Fibroblast of villous mesenchyme (primary cell): ENCODE data around the gene KIF24. TPM values are rescaled to one million over a fixed set of nuclear protein-coding genes. Genes with fewer than 3 reads are reported as not detected.
"Not testable (repeated sequence)": the region's sequence is repeated elsewhere in the genome, so short reads cannot be mapped to it uniquely, and the experiment has no call there.

ENCODE experiments used
- DNase-seq: peaks from one replicate; pipeline ENCODE4 v3.0.0-alpha.2; 2010; ENCODE audit warnings: low read depth
- H3K4me3 ChIP-seq: 2 replicates; pipeline ENCODE4 v1.5.1; 2011; ENCODE audit warnings: low read depth, mild to moderate bottlenecking, low read length
- CTCF ChIP-seq: IDR thresholded peaks from 2 replicates; pipeline ENCODE4 v1.5.1; 2012; ENCODE audit warnings: low read depth, mild to moderate bottlenecking, low read length; ENCODE audit not compliant: insufficient read depth
- total RNA-seq: library from RNA; depleted of rRNA; stranded (reverse); fragments of >200 nt; gene quantifications from 2 replicates; pipeline ENCODE4 v1.2.3, GENCODE V29; 2012

KIF24 gene
- total RNA-seq, 1 donor, result 3.5 TPM

DNA sequence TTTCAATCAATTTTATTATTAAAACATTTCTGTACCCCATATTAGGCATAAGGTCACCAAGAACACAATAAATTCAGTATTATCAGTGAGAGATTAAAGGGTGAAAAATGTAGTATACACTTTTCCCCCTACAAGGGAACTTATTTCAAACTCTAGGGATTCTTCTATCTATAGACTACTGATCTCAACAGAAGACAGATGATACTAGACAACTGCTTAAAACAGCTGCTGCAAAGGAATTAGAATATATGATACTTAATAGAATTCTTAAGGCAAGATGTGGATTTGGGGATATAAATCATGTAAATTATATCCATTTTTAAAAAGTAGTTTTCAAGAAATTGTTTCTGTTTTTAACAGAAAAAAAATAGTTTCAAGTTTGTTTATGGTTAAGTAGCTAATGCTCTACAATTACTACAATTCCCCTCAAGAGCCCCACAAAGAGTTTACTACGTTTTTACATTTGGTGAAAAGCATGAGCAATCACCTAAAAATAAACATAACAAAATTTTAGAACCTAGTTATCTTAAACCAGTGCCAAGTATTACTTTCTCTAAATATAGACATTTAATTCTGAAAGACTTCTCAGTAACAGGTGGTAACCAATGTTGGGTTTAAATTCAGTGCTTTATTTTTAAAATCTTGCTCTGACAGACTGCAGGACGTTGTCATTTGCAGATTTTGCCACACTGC lies 6.0 kb downstream of the KIF24 start:
- DNase-seq, result no peak
- no peak overlapping the region for H3K4me3 ChIP-seq
- no peak for TF ChIP-seq CTCF

- no peak for DNase-seq
- TF ChIP-seq CTCF, result no peak
- no peak overlapping the region for H3K4me3 ChIP-seq
Measured at GRCh38 chr9:34321451-34321850, 7.6 kb downstream of the KIF24 start.

DNA sequence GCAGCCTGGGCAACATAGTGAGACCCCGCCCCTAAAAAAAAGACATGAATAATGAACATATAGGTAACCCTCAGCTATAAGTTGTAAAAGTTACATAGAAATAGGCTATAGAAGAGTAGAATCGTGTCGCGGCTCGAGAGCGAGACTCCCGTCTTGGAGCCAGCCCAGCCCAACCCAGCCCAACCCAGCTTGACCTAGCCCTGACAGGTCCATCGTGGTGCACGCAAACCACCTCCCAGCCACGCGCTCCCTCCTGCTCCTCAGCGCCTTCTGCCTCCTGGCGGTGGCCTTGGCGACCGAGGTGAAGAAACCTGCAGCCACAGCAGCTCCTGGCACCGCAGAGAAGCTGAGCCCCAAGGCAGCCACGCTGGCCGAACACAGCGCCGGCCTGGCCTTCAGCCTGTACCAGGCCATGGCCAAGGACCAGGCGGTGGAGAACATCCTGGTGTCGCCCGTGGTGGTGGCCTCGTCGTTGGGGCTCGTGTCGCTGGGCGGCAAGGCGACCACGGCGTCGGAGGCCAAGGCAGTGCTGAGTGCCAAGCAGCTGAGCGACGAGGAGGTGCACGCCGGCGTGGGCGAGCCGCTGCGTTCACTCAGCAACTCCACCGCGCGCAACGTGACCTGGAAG lies 10.8 kb downstream of the KIF24 start:
- H3K4me3 ChIP-seq, result no peak overlapping the region
- TF ChIP-seq CTCF, result no peak
- no peak for DNase-seq

DNA sequence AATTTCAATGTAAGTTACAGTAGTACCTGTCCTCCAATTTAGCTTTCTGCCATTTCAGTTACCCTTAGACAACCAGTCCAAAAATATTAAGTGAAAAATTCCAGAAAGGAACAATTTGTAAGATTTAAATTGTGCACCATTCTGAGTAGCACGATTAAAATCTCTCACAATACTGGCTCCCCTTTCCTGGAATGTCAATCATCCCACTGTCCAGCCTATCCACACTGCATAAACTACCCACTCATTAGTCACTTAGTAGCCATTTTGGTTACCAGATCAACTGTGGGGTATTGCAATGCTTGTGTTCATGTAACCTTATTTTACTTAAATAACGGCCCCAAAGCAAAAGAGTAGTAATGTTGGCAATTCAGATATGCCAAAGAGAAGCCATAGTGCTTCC lies 11.6 kb downstream of the KIF24 start:
- H3K4me3 ChIP-seq, result no peak overlapping the region
- DNase-seq, result no peak
- no peak for TF ChIP-seq CTCF

DNA sequence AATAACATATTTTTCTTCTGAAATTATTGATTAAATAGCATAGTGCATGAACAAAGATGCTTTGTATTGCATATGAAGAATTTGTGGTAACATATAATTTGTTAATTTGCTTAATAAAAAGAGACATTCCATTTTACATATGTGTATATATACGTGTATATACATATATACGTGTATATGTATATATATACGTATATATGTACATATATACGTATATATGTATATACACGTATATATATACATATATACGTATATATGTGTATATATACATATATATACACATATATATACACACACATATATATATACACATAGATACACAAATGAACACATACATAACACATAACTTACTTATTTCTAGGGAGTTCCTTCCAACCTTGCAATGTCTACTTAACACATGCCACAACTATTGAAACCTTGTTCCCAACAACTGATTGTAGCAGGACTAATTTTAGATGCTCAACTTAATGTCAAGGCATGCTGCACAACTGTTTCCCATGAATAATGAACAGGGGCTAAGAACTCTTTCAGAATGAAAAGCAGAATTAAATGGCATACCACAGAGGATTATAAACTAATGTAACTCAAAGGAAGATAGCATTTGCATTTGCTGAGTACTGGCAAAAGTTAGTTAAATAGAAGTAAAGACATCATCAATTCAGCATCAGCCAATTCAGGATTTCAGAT lies 17.4 kb downstream of the KIF24 start:
- H3K4me3 ChIP-seq, result no peak overlapping the region
- DNase-seq, result no peak
- TF ChIP-seq CTCF, result no peak

DNA sequence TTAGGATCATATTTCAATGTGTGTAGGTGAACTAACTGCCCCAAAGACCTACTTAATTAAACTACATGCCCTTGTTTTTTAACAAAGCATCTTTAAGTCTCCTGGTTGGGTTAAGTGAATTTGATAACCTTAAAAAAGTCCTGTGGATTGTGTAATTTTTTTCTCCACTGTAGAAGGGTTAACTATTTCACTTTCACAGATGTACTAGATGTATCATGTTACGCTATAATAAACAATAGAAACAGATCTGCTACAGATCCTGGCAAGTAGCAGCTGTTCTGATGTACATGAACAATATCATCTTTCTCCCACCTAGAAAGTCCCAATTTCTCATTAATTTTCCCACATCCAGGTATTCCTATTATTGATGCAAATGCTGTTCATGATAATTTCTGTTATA lies 18.9 kb downstream of the KIF24 start:
- H3K4me3 ChIP-seq, result no peak overlapping the region
- TF ChIP-seq CTCF, result no peak
- peak; percentile 22 for DNase-seq

GRCh38 chr9:34308316-34308715 lies 20.8 kb downstream of the KIF24 start:
- not testable (repeated sequence) for H3K4me3 ChIP-seq, DNase-seq

- not testable (repeated sequence) for DNase-seq, H3K4me3 ChIP-seq
Measured at GRCh38 chr9:34301064-34301463, 28.0 kb downstream of the KIF24 start.
